Stimulated activated CD8-positive, alpha-beta memory T cell treated with anti-CD3 and anti-CD28 coated beads, Interleukin-12 subunit alpha, Interleukin-12 subunit beta, amount 100 ng/mL, for 24 hours (primary cell): Measurements from ENCODE around the gene TANGO6.
"Not testable (repeated sequence)": the region's sequence is repeated elsewhere in the genome, so short reads cannot be mapped to it uniquely, and the experiment has no call there.

Source experiments
- DNase-seq: peaks from one replicate; pipeline ENCODE4 v3.0.0-alpha.2; 2020; ENCODE audit errors: extremely low read depth

TANGO6 gene

DNA sequence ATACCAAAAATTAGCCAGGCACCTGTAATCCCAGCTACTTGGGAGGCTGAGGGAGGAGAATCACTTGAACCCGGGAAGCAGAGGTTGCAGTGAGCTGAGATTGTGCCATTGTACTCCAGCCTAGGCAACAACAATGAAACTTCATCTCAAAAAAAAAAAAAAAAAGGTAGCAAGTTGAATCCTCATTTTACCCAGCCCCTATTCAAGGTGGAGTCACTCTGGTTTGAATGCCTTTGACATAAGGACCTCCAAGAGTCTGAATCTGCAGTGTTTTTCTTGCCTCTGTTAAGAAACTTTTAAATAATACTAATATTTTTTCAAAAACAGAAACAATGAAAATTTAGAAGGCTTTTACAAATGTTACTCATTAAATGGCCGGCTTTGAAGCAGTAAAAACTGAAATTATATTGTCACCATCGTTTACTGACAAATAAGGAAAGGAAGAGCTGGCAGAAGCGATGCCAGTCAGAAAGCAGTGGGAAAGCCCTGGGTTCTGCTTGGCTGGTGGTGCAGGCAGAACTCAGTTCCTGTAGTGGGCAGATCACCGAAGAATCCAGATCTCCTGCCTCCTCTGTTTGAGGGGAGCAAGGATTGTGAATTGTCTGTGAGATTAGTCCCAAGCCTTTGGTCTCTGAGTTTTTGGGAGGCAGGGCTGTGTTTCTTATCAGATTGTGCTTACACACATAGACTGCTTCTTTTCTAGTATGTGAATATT lies 162.5 kb downstream of the TANGO6 start:
- DNase-seq, result no peak

DNA sequence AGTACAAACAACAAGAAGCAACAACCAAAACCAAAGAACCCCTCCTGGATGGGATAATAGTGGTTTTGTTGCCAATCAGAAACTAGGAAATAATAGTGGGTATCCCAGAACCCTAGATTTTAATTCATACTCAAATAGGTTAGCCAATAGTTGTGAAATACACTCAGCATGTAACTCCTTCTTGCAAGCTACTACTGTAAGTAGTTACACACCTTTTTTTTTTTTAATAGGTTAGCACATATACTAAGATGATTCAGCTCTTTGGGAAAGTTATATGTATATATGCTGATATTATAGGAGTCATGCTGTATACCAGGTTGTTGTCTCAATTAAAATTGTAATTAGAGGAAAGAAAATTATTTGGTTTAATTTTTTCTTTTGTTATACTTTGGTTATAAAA lies 169.6 kb downstream of the TANGO6 start:
- DNase-seq, result no peak

DNA sequence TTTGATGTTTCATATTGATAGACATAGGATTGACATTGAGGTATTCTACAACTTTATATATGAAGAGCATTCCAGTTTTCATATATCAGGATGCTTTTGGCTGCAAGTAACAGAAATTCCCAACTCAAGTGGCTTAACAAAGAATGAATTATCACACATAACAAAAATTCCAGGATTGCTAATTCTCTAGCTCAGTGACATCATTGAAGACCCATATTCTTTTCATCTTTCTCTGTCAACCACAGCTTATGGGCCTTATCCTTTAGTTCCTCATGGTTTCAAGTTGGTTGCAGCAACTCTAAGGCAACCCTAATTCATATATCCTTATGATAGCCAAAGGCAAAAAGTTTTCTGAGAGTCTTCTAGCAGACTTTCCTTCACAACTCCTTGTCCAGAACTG lies 170.7 kb downstream of the TANGO6 start:
- DNase-seq, result no peak

DNA sequence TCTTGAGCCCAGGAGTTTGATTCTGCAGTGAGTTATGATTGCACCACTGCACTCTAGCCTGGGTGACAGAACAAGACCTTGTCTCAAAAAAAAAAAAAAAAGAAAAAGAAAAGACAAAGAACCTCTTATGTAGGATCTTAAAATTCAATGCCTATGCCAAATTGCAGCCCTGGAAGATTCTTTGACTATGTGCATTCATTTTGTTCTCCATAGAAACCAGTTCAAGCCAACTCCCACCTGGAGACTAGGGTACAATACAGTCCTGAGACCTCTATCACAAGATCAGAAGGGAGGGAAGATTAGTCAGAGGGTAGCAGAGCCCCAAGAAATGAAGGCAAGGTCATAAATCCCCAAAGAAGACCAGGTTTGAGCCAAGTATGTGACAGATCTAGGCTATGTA lies 171.5 kb downstream of the TANGO6 start:
- DNase-seq, result no peak

DNA sequence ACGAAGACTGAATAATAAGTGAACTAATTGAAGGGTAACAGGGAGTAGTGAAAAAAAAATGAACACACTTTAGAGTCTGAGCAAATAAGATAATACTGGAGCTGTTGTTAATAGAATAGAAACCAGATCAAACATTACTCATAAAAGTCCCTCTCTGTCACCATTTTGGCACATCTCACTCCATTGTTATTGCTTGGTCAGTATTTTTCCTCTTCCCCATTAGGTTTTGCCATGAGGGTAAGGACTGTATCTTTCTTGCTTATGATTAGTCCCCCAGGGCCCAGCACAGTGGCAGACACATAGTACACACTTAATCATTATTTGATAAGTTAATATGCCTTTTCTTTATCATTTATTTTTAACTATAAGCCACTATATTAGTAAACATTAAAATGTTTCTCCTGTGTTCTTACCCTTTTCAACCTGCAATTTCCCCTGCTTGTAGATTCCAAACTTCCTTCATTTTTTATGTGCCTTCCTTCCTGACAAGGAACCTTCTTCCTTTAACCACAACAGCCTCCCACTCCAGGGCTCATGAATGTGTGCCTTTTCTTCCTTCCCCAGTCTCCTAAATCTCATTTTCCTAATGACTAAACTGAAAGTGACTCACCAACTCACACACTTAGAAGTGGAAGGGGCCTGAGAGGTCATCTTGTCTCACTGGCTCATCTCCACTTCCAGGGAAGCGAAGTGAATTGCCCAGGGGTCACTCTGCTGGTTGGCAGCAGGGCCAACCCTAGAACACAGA lies 173.9 kb downstream of the TANGO6 start:
- DNase-seq, result no peak

DNA sequence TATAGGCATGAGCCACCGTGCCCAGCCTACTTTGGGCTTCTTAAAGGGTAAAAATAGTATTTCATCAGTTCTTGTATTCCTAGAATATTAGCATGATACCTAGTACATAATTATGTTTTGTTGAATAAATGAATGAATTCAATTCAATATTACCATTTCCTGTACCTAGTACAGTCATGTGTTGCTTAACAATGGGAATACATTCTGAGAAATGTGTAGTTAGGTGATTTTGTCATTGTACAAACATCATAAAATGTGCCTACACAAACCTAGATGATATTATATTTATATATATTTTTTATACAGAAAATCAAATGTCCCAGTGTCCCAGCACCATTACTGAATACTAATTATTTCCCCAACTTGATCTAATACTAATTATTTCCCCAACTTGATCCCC lies 176.5 kb downstream of the TANGO6 start:
- DNase-seq, result no peak

DNA sequence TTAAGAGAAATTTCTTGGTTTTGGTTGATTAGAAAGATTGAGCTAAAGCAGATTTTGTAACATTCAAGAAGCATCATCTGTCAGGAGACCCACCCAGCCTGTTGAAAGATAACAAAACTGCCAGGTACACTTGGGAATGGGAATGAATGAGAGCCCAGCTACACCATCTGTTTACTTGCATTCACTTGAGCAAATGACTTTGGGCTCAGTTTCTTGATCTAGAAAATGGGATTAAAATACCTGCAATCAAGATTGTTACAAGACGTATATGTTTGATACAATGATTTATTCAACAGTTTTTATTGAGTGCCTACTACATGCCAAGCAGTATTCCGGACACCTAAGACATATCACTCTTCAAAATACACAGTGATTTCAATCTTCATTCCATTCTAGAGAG lies 185.8 kb downstream of the TANGO6 start:
- DNase-seq, result no peak

DNA sequence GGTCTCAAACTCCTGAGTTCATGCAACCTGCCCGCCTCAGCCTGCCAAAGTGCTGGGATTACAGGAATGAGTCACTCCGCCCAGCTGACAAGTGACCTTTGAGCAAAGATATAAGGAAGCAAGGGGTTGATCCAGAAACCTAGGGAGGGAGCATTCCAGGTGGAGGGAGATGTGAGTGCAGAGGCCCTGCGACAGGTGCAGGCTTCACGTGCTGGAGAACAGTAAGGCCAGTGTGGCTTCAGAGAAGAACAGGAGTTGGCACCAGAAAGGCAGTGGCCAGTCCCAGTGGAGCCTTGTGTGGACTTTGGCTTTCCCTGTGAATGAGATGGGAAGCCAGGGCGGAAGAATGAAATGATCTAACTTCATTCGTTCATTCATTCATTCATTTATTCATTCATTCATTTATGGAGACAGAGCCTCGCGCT lies 188.6 kb downstream of the TANGO6 start:
- no peak for DNase-seq

DNA sequence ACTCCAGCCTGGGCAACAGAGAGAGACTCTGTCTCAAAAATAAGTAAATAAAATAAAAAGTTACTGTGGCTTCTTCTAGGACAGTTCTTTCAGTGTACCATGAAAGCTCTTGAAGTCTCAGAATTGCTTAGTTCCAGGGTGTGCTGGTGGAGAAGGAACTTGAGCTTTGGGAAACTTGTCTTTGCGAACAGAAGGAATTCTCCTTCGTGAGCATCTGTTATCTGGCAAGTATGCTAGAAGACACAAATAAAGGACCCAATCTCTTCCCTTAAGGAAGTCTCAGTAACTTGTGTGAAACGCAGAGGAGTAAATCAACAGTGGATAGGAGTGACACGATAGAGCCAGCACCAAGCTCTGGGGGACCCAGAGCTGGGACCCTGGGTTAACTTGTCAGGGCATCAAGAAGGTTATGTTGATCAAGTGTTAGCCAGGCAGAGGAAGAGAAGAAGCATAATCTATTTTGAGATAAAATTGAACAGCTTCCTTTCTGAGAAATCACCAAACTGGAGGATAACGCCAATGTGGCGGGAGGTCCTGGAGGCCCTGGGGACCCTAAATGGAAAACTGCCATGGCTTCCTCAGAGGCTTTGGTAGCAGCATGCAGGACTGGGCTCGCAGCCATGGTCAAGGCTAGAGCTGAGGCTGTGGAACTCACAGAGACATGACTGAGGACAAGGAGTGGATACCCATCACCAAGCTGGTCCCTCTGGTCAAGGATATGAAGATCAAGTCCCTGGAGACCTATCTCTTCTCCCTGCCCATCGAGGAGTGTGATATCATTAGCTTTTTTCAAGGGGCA lies 190.0 kb downstream of the TANGO6 start:
- DNase-seq, result no peak

DNA sequence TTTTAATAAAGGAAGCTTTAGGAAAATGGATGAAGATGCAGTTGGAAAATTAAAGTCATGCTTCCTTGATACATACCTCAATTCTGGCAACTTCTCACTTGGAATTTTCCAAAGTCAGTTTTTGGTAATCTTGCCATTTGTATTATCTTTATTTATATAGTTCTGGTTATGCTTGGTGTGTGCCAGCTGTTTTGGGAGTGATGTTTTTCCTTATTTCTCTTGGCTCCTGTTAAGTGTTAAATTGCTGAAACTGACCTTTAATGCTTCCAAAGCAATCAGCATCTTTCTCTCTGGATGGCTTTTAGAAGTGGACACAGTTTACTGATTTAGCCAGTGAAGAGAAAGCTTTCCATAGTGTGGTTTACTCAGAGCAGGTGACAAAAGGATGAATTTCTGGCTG lies 192.0 kb downstream of the TANGO6 start:
- no peak for DNase-seq

DNA sequence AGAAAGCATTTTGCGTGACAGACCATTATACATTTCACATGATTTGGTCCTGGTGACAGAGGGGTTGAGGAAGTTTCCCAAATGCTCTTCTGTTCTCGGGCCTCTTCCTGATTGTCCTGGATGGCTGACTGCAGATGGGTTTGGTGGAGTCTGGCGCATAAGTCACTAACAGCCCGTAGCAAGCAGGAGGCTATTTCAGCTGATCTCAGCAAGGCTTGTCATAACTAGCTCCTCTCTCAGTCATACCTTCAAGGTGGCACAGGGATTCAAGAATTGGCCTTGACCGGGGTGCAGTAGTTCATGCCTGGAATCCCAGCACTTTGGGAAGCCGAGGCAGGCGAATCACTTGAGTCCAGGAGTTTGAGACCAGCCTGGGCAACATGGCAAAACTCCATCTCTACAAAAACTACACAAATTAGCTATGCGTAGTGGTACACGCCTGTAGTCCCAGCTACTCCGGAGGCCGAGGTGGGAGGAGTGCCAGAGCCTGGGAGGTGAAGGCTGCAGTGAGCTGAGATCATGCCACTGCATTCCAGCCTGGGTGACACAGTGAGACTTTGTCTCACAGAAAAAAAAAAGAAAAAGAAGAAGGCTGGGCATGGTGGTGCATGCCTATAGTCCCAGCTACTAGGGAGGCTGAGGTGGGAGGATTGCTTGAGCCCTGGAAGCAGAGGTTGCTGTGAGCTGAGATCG lies 193.2 kb downstream of the TANGO6 start:
- DNase-seq, result no peak

DNA sequence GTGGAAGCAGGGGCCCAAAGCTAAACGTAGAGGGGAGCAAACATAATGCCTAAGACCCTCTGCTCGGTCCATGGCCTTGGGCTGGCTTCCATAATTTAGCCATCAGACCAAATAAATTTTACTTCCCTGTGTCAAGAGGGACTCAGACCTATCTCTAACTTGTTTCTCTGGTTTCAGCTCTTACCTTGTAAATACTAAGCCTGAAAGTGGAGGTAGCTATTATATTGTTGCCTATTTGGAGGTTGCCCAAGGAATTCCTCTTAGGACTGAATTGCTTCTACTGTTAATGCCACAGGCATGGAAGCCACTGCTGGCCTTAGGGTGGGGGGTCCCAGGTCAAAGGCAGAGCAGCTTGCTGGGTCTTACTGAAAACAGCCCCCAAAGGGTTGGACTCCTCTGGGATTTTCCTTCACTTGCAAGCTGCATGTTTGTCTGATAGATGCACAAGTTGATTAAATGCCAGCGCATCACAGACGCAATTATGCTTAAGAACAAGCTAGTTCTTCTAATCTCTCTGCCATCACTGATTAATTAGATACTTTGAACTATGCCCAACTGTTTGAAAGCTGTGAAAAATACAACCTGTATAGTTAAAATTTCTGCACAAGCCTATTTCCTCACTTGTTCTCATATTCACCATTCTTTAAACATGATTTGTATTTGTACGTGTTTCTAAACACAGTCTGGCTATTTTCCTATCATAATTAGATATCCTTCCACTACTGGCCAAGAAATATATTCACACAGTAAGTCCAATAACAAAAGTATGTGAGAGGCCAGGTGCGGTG lies 194.2 kb downstream of the TANGO6 start:
- no peak for DNase-seq

DNA sequence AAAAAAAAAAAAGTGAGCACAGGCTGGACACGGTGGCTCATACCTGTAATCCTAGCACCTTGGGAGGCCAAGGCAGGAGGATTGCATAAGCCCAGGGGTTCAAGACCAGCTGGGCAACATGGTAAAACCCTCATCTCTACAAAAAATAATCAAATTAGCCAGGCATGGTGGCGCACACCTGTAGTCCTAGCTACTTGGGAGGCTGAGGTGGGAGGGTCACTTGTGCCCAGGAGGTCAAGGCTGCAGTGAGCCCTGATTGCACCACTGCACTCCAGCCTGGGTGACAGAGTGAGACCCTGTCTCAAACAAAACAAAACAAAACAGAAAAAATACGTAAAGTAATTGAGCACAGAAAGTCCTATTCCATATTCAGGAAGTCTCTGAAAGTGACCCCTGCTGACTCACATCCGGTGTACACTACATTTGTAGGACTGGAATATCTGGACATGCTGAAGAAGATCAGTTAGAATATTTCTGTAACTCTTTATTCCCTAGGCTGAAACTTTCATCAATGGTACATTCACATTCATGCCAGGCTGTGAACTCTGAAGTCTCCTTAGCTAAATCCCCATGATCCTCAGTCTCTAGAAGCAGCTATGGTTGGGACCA lies 196.1 kb downstream of the TANGO6 start:
- DNase-seq, result no peak

DNA sequence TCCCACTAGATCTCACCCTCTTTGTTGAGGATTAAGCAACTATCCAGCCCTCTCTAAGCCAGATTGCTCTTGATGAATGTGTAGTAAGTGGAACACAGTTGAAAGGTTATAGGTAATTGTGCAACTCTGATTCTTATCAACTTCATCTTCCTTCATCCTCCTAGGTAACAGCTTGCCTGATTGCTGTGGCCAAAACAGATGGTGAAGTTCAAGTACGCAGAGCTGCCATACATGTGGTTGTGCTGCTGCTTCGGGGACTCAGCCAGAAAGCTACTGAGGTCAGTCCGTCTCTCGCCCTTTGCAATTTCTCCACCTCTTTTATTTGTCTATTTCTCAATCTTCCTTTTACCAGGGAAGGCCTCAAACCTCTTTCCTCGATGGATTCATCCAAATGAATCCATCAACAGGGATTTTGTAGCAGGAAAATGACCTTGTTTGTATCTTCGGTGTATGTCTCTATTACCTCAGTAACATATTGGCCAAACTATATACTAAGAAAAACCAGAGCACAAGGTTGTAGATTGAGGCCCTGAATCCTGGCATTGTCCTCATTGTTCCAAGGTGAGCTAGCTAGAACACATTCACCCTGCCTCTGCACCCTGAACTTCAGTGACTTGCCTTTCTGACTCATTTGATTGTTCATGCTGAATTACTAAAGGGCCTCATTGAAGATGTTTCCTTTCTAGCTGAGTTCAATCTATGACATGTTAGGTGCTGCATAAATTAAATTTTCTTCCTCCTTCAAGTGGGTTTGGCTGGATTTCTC lies 197.0 kb downstream of the TANGO6 start:
- no peak for DNase-seq

DNA sequence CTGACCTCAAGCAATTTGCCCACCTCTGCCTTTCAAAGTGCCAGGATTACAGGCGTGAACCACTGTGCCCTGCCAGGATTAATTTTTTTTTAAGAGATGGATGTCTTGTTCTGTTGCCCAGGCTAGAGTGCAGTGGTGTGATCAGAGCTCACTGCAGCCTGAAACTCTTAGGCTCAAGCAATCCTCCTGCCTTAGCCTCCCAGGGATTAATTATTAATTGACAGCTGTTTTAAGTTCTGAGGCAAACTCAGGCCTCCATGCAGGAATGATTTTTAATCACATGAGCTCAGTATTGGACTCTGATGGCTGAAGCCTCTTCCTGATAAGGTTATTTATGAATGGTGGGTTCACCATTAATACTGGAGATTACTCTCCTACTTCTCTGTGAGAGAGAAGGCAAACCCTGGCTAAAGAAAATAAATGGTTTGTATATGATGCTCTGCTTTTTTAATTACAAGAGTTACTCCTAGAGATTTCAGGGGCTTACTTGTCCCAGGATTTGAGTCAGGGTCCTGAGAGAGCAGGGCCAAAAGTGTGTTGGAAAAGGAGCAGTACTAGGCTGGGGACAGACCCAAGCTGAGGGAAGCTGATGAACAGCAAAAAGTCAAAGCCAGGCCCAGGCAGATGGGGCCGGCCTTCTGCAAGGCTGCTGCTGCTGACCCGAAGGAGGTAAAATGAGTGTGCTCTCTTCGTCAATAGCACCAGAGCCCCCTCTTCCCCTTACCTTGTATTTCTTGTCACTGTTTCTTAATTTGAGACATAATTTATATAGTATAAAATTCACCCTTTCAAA lies 205.2 kb downstream of the TANGO6 start:
- DNase-seq, result no peak

DNA sequence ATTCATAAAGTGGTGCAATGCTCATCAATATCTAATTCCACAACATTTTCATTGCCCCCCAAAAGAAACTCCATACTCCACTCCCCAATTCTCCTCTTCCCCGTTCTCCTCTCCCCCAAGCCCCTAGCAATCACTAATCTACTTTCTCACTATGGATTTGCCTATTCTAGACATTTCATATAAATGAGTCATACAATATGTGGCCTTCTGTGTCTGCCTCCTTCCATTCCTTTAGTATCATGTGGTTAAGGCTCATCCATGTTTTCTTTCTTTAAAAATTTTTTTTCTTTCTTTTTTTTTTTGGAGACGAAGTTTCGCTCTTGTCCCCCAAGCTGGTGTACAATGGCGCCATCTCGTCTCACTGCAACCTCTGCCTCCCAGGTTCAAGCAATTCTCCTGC lies 205.8 kb downstream of the TANGO6 start:
- DNase-seq, result no peak

DNA sequence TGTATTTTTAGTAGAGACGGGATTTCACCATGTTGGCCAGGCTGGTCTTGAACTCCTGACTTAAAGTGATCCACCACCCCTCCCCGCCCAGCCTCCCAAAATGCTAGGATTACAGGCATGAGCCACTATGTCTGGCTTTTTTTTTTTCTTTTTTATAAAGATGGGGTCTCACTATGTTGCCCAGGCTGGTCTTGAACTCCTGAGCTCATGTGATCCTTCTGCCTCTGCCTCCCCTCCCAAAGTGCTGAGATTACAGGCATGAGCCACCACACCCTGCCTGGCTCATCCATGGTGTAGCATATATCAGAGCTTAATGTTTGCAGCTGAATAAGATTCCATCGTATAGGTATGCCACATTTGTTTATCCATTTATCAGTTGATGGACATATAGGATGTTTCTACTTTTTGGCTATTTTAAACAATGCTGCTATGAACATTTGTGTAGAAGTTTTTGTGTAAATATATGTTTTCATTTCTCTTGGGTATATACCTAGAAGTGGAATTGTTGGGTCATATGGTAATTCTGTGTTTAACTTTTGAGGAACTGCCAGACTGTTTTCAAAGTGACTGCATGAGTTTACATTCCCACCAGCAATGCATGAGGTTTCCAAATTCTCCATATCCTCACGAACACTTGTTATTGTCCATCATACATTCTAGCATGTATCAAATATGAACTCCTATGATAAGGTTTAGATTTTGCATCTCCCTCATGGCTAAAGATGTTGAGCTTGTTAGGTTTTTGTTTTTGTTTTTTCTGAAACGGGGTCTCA lies 206.5 kb downstream of the TANGO6 start:
- no peak for DNase-seq

DNA sequence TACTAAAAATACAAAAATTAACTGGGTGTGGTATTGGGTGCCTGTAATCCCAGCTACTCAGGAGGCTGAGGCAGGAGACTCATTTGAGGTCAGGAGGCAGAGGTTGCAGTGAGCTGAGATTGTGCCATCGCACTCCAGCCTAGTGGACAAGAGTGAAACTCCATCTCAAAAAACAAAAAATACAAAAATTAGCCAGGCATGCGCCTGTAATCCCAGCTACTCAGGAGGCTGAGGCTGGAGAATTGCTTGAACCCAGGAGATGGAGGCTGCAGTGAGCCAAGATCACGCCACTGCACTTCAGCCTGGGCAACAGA lies 208.1 kb downstream of the TANGO6 start:
- DNase-seq, result not testable (repeated sequence)

DNA sequence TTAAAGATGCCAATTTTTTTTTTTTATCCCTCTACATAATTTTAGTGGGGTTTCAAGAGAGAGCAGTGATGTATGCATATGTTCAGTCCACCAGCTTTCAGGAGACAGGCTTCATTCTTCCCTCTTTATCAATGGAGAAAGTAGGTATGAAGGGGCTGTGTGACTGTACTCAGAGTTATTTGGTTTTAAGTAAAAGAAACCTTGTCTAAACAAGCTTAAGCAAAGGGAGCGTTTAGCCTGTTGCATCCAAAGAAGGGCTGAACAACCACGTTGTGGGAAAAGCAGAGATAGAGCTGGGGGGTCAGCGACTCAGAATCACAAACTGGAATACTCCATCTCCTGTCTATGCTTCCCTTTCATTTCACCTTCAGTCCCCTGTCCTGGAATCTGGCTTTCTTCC lies 211.7 kb downstream of the TANGO6 start:
- no peak for DNase-seq
